SU-DHL-6 (cell line): ENCODE data around the gene BBX.

Experiments
- H2AFZ ChIP-seq: fragments of 200-600 bp; sonication (generic); 2 replicates; pipeline ENCODE4 v1.6.1; 2014; ENCODE audit warnings: low read depth, mild to moderate bottlenecking, moderate library complexity, mixed read lengths, antibody characterized with exemption, low read length; ENCODE audit not compliant: severe bottlenecking
- H3F3A ChIP-seq: fragments of 200-600 bp; shearing (Covaris generic); 2 replicates; pipeline ENCODE4 v1.6.0; 2016; ENCODE audit warnings: antibody characterized with exemption, mild to moderate bottlenecking; ENCODE audit not compliant: insufficient read depth
- H3K27ac ChIP-seq: fragments of 200-600 bp; sonication (generic); 2 replicates; pipeline ENCODE4 v1.5.1; 2016; ENCODE audit warnings: low read depth, mild to moderate bottlenecking, low read length, moderate library complexity, mixed read lengths
- H3K27me3 ChIP-seq: fragments of 200-600 bp; sonication (generic), shearing (Covaris generic); 2 replicates; pipeline ENCODE4 v1.6.0; 2014; ENCODE audit warnings: mild to moderate bottlenecking, low read length
- H3K36me3 ChIP-seq: fragments of 200-600 bp; sonication (generic); 2 replicates; pipeline ENCODE4 v1.6.1; 2014; ENCODE audit warnings: mild to moderate bottlenecking, low read length, mixed read lengths
- H3K4me2 ChIP-seq: fragments of 300-600, 200-600 bp; shearing (Covaris generic), sonication (generic); 2 replicates; pipeline ENCODE4 v1.6.0; 2014; ENCODE audit warnings: low read length, low read depth, mild to moderate bottlenecking; ENCODE audit not compliant: poor library complexity, severe bottlenecking
- H3K4me3 ChIP-seq: fragments of 200-600 bp; sonication (generic); 2 replicates; pipeline ENCODE4 v1.5.1; 2014; ENCODE audit warnings: antibody characterized with exemption, low read length, mild to moderate bottlenecking, mixed read lengths; ENCODE audit not compliant: insufficient read depth, poor library complexity, severe bottlenecking
- H3K79me2 ChIP-seq: fragments of 200-600 bp; sonication (generic); 2 replicates; pipeline ENCODE4 v1.6.1; 2014; ENCODE audit warnings: mild to moderate bottlenecking, low read length, moderate library complexity; ENCODE audit not compliant: insufficient read depth
- H3K9ac ChIP-seq: fragments of 200-600 bp; sonication (generic); 2 replicates; pipeline ENCODE4 v1.7.0; 2014; ENCODE audit warnings: mild to moderate bottlenecking, low read length
- H3K9me2 ChIP-seq: fragments of 200-600 bp; sonication (generic); replicated peaks from 2 replicates; pipeline ENCODE4 v1.6.1; 2014; ENCODE audit warnings: low read length; ENCODE audit not compliant: insufficient read depth
- H3K9me3 ChIP-seq: fragments of 200-600 bp; sonication (generic); 2 replicates; pipeline ENCODE4 v1.6.1; 2014; ENCODE audit warnings: low read length, mixed read lengths; ENCODE audit not compliant: insufficient read depth
- H4K20me1 ChIP-seq: fragments of 200-600 bp; sonication (generic); 2 replicates; pipeline ENCODE4 v1.6.1; 2014; ENCODE audit warnings: low read depth, mild to moderate bottlenecking, antibody characterized with exemption, low read length, moderate library complexity, mixed read lengths
- CTCF ChIP-seq: fragments of 200-600 bp; sonication (generic); IDR thresholded peaks from one replicate; pipeline ENCODE4 v1.5.1; 2017; ENCODE audit warnings: antibody characterized with exemption, mild to moderate bottlenecking, low read length, moderate library complexity; ENCODE audit not compliant: insufficient read depth, poor library complexity, severe bottlenecking
- EZH2phosphoT487 ChIP-seq: fragments of 200-600 bp; sonication (generic), shearing (Covaris generic); conservative IDR thresholded peaks from 2 replicates; pipeline ENCODE4 v1.6.1; 2018; ENCODE audit warnings: mild to moderate bottlenecking, antibody characterized with exemption, low read length, moderate library complexity, mixed read lengths

The BBX gene

GRCh38 chr3:107737914-107738313 is 215.2 kb downstream of the BBX start:
- no peaks in the 10 kb centered on the region for H4K20me1 ChIP-seq
- H3F3A ChIP-seq: no peaks in the 10 kb centered on the region
- H3K27ac ChIP-seq: no peak overlapping the region
- no peak overlapping the region for H3K4me2 ChIP-seq
- no peaks in the 10 kb centered on the region for H3K9me3 ChIP-seq
- H3K9me2 ChIP-seq: no peaks in the 10 kb centered on the region
- no peak overlapping the region for H3K9ac ChIP-seq
- no peaks in the 10 kb centered on the region for H3K79me2 ChIP-seq
- H3K27me3 ChIP-seq: no peaks in the 10 kb centered on the region
- no peaks in the 10 kb centered on the region; the same call in 1 of the 2 replicates for H3K36me3 ChIP-seq
- TF ChIP-seq EZH2phosphoT487 (no peak), CTCF (no peak)
- no peak overlapping the region for H2AFZ ChIP-seq
- H3K4me3 ChIP-seq: no peak overlapping the region

- no peak overlapping the region for H3K4me2 ChIP-seq
- H3K4me3 ChIP-seq: no peak overlapping the region
- H2AFZ ChIP-seq: no peak overlapping the region
- H3K9me3 ChIP-seq: no peaks in the 10 kb centered on the region
- no peaks in the 10 kb centered on the region for H3K36me3 ChIP-seq
- no peak overlapping the region for H3K9ac ChIP-seq
- H3K9me2 ChIP-seq: no peaks in the 10 kb centered on the region
- no peaks in the 10 kb centered on the region for H3K27me3 ChIP-seq
- TF ChIP-seq CTCF: no peak
- no peak for TF ChIP-seq EZH2phosphoT487
- H3K79me2 ChIP-seq: no peaks in the 10 kb centered on the region
- no peaks in the 10 kb centered on the region for H4K20me1 ChIP-seq
- no peaks in the 10 kb centered on the region for H3F3A ChIP-seq
- no peak overlapping the region for H3K27ac ChIP-seq
These were observed 215.9 kb downstream of the BBX start for GRCh38 chr3:107738486-107739183.

- no peak overlapping the region for H3K4me3 ChIP-seq
- no peak overlapping the region for H3K9ac ChIP-seq
- H3F3A ChIP-seq: no peaks in the 10 kb centered on the region
- no peaks in the 10 kb centered on the region for H3K9me3 ChIP-seq
- H3K27me3 ChIP-seq: no peaks in the 10 kb centered on the region
- H4K20me1 ChIP-seq: no peaks in the 10 kb centered on the region
- no peaks in the 10 kb centered on the region for H3K9me2 ChIP-seq
- no peaks in the 10 kb centered on the region for H3K79me2 ChIP-seq
- H3K36me3 ChIP-seq: no peaks in the 10 kb centered on the region
- H3K27ac ChIP-seq: no peak overlapping the region
- no peak overlapping the region for H2AFZ ChIP-seq
- no peak overlapping the region for H3K4me2 ChIP-seq
- TF ChIP-seq CTCF: no peak
- TF ChIP-seq EZH2phosphoT487: no peak
These were observed 216.5 kb downstream of the BBX start for GRCh38 chr3:107739227-107739626.
